Stimulated activated memory B cell treated with anti-CD40 and anti-IgM and Interleukin-4, amounts not matched to agents 10 μg/mL and 1 μg/mL and 100 μg/mL, for 72 hours (primary cell): Measurements from ENCODE around the gene TMEM204.

Experiments
- ATAC-seq: fragments of 150-1000 bp; cut with Tn5 transposase; 2 replicates; pipeline ENCODE4 v1.10.0; 2021
- H3K27ac Mint-ChIP-seq: one replicate; pipeline ENCODE4 v1.8.0; 2022; ENCODE audit warnings: mild to moderate bottlenecking, mixed read lengths
- H3K27me3 Mint-ChIP-seq: one replicate; pipeline ENCODE4 v1.8.0; 2022; ENCODE audit warnings: mixed read lengths
- H3K36me3 Mint-ChIP-seq: one replicate; pipeline ENCODE4 v1.8.0; 2022; ENCODE audit warnings: mixed read lengths
- H3K4me1 Mint-ChIP-seq: one replicate; pipeline ENCODE4 v1.8.0; 2022; ENCODE audit warnings: mixed read lengths
- H3K4me3 Mint-ChIP-seq: one replicate; pipeline ENCODE4 v1.8.0; 2022; ENCODE audit warnings: mild to moderate bottlenecking, moderate library complexity, mixed read lengths
- H3K9me3 Mint-ChIP-seq: one replicate; pipeline ENCODE4 v1.8.0; 2022; ENCODE audit warnings: mixed read lengths

Gene TMEM204

GRCh38 chr16:1565083-1565805 lies 31.8 kb downstream of the TMEM204 start:
- ATAC-seq = no peak
- H3K27me3 Mint-ChIP-seq = no peaks in the 10 kb centered on the region
- H3K9me3 Mint-ChIP-seq = no peaks in the 10 kb centered on the region
- peaks cover 9% of the 10 kb centered on the region for H3K36me3 Mint-ChIP-seq
- no peaks in the 10 kb centered on the region for H3K4me1 Mint-ChIP-seq
- no peak overlapping the region for H3K4me3 Mint-ChIP-seq
- no peak overlapping the region for H3K27ac Mint-ChIP-seq

- no peaks in the 10 kb centered on the region for H3K9me3 Mint-ChIP-seq
Observed at GRCh38 chr16:1567988-1568387, 34.5 kb downstream of the TMEM204 start.

GRCh38 chr16:1571012-1571671 lies 37.7 kb downstream of the TMEM204 start:
- H3K4me3 Mint-ChIP-seq = no peak overlapping the region
- peaks cover 4% of the 10 kb centered on the region for H3K9me3 Mint-ChIP-seq
- peaks cover 6% of the 10 kb centered on the region for H3K36me3 Mint-ChIP-seq
- ATAC-seq = no peak
- no peaks in the 10 kb centered on the region for H3K4me1 Mint-ChIP-seq
- no peak overlapping the region for H3K27ac Mint-ChIP-seq
- H3K27me3 Mint-ChIP-seq = no peaks in the 10 kb centered on the region

More at GRCh38 chr16:1567988-1568387, 34.5 kb downstream of the TMEM204 start:
- no peak overlapping the region for H3K27ac Mint-ChIP-seq
- ATAC-seq = no peak
- no peaks in the 10 kb centered on the region for H3K27me3 Mint-ChIP-seq
- H3K4me1 Mint-ChIP-seq = no peaks in the 10 kb centered on the region
- H3K36me3 Mint-ChIP-seq = no peaks in the 10 kb centered on the region
- H3K4me3 Mint-ChIP-seq = no peak overlapping the region

- Mint-ChIP-seq H3K27ac (no peak overlapping the region), H3K4me1 (no peaks in the 10 kb centered on the region), H3K4me3 (no peak overlapping the region), H3K27me3 (no peaks in the 10 kb centered on the region), H3K36me3 (peaks cover 6% of the 10 kb centered on the region), H3K9me3 (peaks cover 4% of the 10 kb centered on the region)
- ATAC-seq = no peak
Observed at GRCh38 chr16:1572673-1573072, 39.2 kb downstream of the TMEM204 start.

- Mint-ChIP-seq H3K4me3 (no peak overlapping the region), H3K4me1 (no peaks in the 10 kb centered on the region), H3K27ac (no peak overlapping the region), H3K27me3 (no peaks in the 10 kb centered on the region), H3K36me3 (peaks cover 6% of the 10 kb centered on the region), H3K9me3 (peaks cover 4% of the 10 kb centered on the region)
- ATAC-seq = no peak
Observed at GRCh38 chr16:1573301-1573700, 39.8 kb downstream of the TMEM204 start.

- ATAC-seq = no peak
- H3K27ac Mint-ChIP-seq = no peak overlapping the region
- H3K27me3 Mint-ChIP-seq = no peaks in the 10 kb centered on the region
Observed at GRCh38 chr16:1575578-1575977, 42.1 kb downstream of the TMEM204 start.

GRCh38 chr16:1579214-1579613 lies 45.7 kb downstream of the TMEM204 start:
- H3K4me1 Mint-ChIP-seq = no peaks in the 10 kb centered on the region
- H3K27ac Mint-ChIP-seq = no peak overlapping the region
- no peak for ATAC-seq
- no peak overlapping the region for H3K4me3 Mint-ChIP-seq
- no peaks in the 10 kb centered on the region for H3K27me3 Mint-ChIP-seq
- peaks cover 31% of the 10 kb centered on the region for H3K36me3 Mint-ChIP-seq
- H3K9me3 Mint-ChIP-seq = peaks cover 9% of the 10 kb centered on the region

More at GRCh38 chr16:1575578-1575977, 42.1 kb downstream of the TMEM204 start:
- Mint-ChIP-seq H3K36me3 (peaks cover 17% of the 10 kb centered on the region), H3K4me3 (no peak overlapping the region), H3K9me3 (peaks cover 4% of the 10 kb centered on the region), H3K4me1 (no peaks in the 10 kb centered on the region)

- no peaks in the 10 kb centered on the region for H3K4me1 Mint-ChIP-seq
- ATAC-seq = no peak
- no peaks in the 10 kb centered on the region for H3K27me3 Mint-ChIP-seq
- no peak overlapping the region for H3K27ac Mint-ChIP-seq
- H3K36me3 Mint-ChIP-seq = peaks cover 33% of the 10 kb centered on the region
- no peak overlapping the region for H3K4me3 Mint-ChIP-seq
- peaks cover 9% of the 10 kb centered on the region for H3K9me3 Mint-ChIP-seq
Observed at GRCh38 chr16:1580256-1580655, 46.8 kb downstream of the TMEM204 start.

- Mint-ChIP-seq H3K27me3 (no peaks in the 10 kb centered on the region), H3K4me1 (no peaks in the 10 kb centered on the region), H3K9me3 (peaks cover 6% of the 10 kb centered on the region), H3K4me3 (no peak overlapping the region), H3K36me3 (peaks cover 27% of the 10 kb centered on the region), H3K27ac (no peak overlapping the region)
- ATAC-seq = no peak
Observed at GRCh38 chr16:1580956-1581355, 47.5 kb downstream of the TMEM204 start.

- Mint-ChIP-seq H3K27me3 (no peaks in the 10 kb centered on the region), H3K9me3 (peaks cover 6% of the 10 kb centered on the region), H3K36me3 (peaks cover 27% of the 10 kb centered on the region), H3K27ac (no peak overlapping the region), H3K4me1 (no peaks in the 10 kb centered on the region), H3K4me3 (no peak overlapping the region)
- ATAC-seq = no peak
Observed at GRCh38 chr16:1581804-1582203, 48.3 kb downstream of the TMEM204 start.

GRCh38 chr16:1583180-1583579 lies 49.7 kb downstream of the TMEM204 start:
- Mint-ChIP-seq H3K36me3 (peaks cover 27% of the 10 kb centered on the region), H3K9me3 (peaks cover 6% of the 10 kb centered on the region), H3K27me3 (no peaks in the 10 kb centered on the region), H3K27ac (no peak overlapping the region), H3K4me1 (no peaks in the 10 kb centered on the region), H3K4me3 (no peak overlapping the region)
- no peak for ATAC-seq

GRCh38 chr16:1584926-1585484 lies 51.5 kb downstream of the TMEM204 start:
- Mint-ChIP-seq H3K4me3 (no peak overlapping the region), H3K27ac (no peak overlapping the region), H3K4me1 (no peaks in the 10 kb centered on the region), H3K9me3 (peaks cover 6% of the 10 kb centered on the region), H3K36me3 (peaks cover 21% of the 10 kb centered on the region), H3K27me3 (no peaks in the 10 kb centered on the region)
- ATAC-seq = no peak

GRCh38 chr16:1590366-1590765 lies 56.9 kb downstream of the TMEM204 start:
- Mint-ChIP-seq H3K27me3 (no peaks in the 10 kb centered on the region), H3K4me1 (no peaks in the 10 kb centered on the region), H3K27ac (no peak overlapping the region), H3K36me3 (peaks cover 5% of the 10 kb centered on the region), H3K4me3 (no peak overlapping the region), H3K9me3 (no peaks in the 10 kb centered on the region)
- ATAC-seq = no peak

- Mint-ChIP-seq H3K4me1 (no peaks in the 10 kb centered on the region), H3K36me3 (peaks cover 5% of the 10 kb centered on the region), H3K27me3 (no peaks in the 10 kb centered on the region), H3K9me3 (no peaks in the 10 kb centered on the region), H3K27ac (no peak overlapping the region), H3K4me3 (no peak overlapping the region)
- no peak for ATAC-seq
Observed at GRCh38 chr16:1590930-1591705, 57.7 kb downstream of the TMEM204 start.

GRCh38 chr16:1592446-1592845 lies 59.0 kb downstream of the TMEM204 start:
- Mint-ChIP-seq H3K36me3 (peaks cover 13% of the 10 kb centered on the region), H3K27me3 (no peaks in the 10 kb centered on the region), H3K4me3 (no peak overlapping the region), H3K27ac (no peak overlapping the region), H3K4me1 (no peaks in the 10 kb centered on the region), H3K9me3 (no peaks in the 10 kb centered on the region)
- ATAC-seq = no peak
